NCI-H526 (cell line): ENCODE measurements around the gene EME1.
"Not testable (repeated sequence)": the region's sequence is repeated elsewhere in the genome, so short reads cannot be mapped to it uniquely, and the experiment has no call there.

Source experiments
- DNase-seq, 2 experiments: peaks; one replicate each; lab custom pipeline; 2025; lab: John Stamatoyannopoulos, UW

The EME1 gene

DNA sequence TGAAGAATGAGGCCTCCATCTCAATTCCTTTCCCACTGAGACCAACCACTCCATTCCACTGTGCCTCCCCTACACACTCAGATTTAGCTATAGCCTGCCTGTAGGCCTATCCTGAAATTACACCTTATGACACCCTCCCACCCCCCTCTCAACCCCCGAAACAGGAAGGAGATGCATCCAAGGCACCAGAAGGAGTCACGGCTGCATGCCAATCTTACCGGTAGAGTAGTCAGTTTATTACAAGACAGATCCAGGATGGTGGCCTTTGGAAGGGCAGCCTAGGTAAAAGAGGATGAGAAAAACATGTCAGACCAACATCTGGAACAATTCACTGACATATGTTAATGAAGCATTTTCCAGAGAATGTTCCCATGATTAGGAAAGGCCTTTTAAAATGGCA, 21.7 kb downstream of the EME1 start:
- DNase-seq = no peak

DNA sequence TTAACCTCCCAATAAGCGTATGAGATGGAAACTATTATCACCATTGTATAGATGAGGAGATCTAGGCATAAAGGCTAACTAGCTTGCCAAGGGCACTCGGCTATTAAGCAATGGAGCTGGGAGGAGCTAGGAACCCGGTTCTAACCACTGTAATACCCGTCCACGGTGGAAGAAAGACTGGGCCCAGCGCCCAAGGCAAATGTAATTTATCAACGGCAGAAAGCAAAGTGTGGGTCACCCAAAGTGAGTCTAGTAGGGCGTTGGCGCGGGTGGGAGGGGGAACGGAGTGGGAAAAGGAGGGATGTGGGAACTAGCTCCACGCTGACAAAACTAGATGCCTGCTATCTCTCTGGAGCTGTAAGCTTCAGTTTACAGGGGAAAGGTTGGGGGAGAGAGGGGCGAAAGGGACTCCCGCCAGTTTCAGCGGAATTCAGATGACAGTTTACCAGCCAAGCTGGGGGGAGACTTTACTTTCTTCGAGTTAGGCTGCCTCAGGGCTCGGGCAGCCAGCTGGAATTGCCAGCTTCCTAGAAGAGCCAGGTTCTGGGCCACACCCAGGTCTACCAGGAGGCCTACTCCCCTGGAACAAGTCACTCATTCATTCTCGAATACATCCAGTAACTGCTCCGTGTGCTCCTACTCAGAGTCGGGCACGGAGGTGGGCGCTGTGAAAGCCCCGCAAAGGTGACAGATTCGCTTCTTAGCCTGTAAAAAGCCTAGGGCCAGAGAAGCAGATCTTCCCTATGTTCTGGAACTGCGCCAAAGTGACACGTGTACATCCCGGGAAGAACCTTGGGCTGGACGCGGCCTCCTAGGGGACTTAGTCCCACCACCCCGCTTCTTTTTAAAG, 23.5 kb downstream of the EME1 start:
- DNase-seq = peak; percentile 26 to 40

DNA sequence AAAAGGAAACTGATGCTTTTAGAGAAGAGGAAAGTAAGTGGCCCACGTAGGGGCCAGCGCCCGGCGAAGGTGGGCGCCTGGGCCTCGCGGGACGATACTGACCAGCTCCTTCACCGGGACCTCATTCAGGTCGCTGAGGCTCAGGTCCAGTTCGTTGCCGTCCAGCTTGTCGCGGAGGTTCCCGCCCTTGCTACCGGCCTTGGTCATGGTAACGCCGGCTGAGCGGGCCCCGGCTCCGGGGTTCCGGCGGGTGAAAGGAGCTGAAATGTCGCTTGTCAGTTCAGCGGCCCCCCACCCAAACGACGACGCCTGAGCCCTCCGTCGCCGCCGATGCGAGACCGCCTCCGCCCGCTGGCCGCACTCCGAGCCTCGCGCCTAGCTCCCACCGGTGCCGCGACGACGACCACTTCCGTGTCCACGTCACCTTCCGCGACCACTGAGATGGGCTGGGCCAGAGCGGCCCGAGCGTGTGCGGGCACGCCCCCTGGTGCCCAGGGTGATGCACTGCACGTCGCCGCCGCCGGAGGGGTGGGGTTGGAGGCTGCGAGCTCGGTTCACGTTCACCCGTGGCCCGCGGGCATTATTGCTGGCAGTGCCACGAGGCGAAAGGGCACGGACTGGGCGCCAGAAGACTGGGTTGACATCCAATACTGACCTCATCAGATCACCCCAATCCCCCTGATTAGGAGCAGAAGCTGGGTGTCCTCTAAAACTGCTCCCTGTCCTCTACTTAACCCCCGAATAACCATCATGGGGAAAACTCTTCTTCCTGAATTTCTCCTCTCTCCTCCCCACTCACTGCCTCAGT, 24.3 kb downstream of the EME1 start, which contains the start of gene LRRC59:
Gene LRRC59 (minus strand): TSS at position 413 of the 808 bp plus-strand sequence. CDS start 206 bp downstream, at position 207.
- DNase-seq = peak; percentile 62 to 89

DNA sequence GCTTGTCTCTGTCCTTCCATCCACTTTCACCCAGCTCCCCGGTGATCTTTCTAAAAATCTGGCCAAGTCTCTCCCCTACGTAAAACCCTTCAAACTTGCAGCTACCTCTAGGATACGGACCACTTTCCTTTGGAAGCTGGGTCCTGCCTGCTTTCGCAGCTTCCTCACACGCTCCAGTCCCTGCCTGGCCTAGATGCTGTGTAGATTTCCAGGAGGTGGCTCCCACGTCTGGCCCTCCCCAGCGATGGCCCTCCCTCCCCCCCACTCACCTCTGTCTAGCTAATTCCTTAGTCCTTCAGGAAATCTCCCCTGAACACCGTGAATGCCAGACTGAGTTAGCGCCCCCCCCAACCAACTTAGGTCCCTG, 24.9 kb downstream of the EME1 start:
- DNase-seq = peak; percentile 37 to 45

DNA sequence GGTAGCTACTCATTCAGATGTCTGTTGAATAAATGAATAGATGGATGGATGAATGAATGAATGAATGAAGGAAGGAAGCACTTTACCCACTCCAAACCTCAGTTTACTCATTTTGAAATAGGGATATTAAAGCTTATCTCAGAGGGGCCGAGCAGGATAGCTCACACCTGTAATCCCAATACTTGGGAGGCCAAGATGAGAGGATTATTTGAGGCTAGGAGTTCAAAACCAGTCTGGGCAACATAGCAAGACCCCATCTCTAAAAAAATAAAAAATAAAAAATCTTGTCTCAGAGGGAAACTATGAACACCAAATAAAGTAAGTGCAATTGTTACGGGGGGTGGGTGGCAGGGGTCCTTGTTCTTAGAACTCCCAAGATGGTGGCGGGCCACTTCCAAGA, 25.6 kb downstream of the EME1 start:
- not testable (repeated sequence) for DNase-seq

DNA sequence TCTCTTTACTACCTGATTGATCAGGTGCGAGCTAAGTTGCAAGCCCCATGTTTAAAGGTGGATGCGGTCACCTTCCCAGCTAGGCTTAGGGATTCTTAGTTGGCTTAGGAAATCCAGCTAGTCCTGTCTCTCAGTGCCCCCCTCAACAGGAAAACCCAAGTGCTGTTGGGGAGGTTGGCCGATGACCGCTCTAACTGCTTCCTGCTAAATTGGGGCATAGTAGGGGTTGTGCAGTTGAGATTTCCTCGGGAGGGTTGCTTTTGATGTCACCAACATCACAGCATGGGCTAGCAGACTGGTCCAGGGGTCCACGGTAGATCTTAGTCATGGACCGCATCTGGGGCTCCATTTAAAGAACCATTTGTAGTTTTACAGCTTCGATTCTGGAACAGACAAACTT, 26.6 kb downstream of the EME1 start:
- DNase-seq = not testable (repeated sequence)

DNA sequence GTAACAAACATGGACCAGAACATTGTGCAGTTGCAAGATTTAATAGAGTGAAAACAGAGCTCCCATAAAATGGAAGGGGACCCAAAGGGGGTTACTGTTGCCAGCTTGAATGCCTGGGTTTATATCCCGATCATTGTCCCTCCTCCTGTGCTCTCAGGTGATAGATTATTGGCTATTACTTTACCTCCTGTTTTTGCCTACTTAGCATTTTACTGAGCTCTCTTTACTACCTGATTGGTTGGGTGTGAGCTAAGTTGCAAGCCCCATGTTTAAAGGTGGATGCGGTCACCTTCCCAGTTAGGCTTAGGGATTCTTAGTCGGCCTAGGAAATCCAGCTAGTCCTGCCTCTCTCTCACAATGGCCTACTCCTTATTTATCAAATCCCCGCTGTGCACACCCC, 32.3 kb downstream of the EME1 start:
- DNase-seq = not testable (repeated sequence)

DNA sequence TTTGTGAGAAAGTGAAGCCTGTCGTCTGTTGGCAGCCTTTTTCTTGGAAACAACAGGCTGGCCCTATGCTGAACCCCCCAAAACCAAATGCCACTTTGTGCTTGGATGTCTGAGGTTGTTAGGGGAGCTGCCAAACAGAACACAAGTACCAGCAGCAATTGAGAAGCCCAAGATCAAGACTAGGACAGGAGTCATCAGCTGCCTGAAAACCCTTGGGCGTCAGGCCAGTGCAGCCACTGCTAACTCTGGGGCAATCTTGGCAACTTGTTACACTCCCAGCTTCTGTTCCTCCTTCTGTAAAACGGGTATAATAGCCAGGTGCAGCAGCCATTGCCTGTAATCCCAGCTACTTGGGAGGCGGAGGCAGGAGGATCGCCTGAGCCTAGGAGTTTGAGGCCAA, 33.5 kb downstream of the EME1 start:
- no peak for DNase-seq

DNA sequence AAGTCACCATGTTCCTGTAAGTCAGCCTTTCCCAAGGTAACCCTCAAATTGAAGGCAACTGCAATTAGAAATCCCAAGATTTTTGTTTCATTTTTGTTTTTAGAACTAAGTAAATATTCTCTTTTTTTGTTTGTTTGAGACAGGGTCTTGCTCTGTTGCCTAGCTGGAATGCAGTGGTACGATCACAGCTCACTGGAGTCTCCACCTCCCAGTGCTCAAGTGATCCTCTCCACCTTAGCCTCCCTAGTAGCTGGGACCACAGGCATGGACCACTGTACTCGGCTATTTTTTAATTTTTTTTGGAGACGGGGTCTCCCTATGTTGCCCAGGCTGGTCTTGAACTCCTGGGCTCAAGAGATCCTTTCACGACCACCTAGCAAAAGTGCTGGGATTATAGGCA, 34.9 kb downstream of the EME1 start:
- no peak for DNase-seq

DNA sequence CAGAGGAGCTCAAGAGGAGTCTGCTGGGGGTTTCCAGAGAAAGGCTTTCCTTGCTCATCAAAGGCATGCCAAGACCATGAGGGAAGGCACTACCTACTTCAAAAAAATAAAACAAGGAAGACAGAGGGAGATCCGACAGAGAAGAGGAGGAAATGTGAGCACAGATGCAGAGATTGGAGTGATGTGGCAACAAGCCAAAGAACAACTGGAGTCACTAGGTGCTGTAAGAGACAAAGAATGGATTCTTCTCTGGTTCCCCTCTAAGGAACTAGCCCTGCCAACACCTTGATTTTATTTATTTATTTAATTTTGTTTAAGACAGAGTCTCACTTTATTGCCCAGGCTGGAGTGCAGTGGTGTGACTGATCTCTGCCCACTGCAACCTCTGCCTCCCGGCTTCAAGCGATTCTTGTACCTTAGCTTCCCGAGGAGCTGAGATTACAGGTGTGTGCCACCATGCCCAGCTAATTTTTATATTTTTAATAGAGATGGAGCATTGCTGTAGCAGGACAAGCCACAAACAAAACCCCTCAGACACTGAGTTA, 39.2 kb downstream of the EME1 start:
- no peak for DNase-seq

DNA sequence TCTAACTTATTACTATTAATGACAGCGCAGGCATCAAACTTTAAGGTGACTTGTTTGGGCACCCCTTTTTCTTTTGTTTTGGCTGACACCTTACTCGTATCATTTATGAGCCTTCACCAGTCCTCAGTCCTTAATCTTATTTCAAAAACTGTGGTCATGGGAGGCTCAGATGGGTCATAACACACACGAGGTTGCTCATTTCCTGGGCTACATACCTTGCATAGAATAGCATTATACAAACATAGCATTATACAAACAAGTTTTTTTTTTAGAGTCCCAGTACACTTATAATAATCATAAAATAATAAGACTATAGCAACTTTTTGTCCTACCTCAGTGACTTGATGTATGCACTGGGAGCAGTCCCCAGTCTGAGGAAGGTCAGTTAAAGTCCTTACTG, 41.8 kb downstream of the EME1 start:
- DNase-seq = no peak

DNA sequence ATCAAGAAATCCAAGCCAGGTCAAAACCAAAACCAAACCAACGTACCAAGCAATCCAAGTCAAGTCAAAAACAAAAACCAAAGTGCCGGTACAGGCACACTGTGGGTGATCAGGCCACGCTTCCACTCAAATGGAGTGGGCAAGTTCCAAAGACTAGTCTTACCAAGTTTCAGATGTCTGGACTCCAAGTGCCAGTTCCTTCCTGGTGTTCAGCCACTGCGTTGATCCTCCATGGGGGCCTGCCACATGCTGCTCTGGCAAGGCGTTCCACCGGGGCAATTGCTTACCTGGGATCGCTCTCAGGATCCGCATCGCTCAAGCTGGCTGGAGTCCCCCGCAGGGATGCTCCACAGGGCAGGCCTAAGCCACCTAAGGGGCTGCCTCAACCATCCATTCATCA, 46.5 kb downstream of the EME1 start:
- not testable (repeated sequence) for DNase-seq

DNA sequence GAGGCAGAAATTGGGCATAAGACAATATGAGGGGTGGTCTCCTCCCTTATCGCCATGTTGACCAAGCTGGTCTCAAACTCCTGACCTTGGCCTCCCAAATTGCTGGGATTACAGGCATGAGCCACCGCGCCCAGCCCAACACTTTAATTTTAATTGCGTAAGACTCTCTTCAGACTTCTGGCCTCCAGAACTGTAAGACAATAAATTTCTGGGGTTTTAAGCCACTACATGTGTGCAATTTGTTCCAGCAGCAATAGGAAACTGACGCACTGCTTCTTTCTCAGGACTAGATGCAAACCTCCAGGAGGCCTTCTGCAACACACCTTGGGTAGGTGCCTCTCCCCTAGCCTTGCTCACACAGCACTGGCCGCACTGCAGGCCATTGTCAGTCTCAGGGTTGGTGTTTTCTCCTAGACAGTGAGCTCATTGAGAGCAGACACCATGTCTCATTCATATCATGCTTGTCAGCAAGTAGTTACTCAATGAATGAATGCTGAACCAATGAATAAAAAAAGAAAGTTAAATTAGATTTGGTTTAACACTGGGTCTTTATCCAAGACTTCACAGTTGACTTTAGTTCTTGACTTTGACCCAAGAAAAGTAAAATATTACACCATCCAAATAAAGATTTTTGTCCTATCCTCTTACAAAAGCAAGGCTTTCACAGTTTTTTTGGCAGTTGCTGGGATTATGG, 47.5 kb downstream of the EME1 start:
- no peak for DNase-seq

DNA sequence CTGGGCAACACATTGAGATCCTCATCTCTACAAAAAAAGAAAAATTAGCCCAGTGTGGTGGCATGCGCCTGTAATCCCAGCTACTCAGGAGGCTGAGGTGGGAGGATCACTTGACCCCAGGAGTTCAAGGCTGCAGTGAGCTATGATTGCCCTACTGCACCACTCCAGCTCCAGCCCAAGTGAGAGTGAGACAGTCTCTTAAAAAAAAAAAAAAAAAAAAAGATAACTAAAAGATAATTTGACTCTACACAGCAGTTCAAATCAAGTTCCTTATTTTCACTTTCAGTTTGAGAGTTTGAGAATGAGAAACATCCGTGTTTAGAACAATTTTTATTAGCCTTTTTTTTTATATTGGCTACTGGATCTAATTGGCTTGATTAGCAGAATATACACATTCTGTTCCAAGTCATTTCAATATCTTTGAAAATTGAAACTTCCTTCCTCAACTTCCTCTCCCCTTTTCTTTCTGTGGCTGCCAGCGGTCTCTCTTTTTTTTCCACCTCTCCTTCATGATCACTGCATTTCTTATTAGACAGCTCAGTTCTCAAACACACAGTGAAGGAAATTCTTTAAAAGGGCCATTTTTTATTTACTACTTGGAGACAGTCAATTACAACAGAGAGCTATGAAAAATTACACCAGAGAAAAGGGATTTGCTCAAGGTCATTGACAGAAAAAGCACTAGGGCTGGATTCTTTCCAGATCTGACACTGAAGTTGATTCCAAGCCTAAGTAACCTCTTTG, 48.5 kb downstream of the EME1 start:
- DNase-seq = no peak

DNA sequence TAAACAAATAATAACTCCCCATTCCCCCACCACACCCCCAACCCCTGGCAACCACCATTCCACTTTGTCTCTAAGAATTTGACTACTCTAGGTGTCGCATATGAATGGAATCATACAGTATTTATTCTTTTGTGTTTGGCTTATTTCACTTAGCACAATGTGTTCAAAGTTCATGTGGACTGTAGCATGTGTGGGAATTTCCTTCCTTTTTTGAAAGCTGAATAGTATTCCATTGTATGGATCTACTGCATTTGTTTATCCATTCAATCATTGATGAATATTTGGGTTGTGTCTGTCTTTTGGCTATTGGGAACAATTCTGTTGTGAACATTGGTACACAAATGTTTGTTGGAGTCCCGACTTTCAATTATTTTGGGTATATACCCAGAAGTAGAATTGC, 49.7 kb downstream of the EME1 start:
- DNase-seq = no peak

DNA sequence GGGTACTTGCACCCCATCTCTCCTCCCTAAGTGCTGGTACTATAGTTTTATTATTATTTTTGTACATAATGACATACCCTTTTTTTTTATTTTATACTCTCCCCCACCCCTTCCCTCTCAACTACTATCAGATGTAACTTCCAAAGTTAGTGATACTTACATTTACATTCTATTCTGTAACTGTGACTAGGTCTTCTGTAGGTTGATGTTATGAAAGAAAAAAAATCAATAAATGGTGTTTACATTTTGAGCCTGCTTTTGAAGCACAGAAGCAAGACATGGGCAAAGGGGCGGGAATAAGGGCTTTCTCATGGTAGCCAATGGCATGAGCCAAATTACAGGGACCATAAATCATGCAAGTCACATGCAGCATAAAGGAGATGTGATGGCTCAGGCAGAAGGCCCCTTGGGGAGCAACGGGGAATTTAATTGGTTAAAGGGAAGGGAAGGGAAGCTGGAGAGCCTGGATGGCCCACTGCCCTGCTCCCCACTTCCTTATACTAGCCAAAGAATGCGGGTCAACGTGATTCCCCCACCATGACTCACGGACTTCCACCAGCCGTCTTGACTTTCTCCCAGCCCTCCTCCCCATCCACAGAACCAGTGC, 50.6 kb downstream of the EME1 start:
- no peak for DNase-seq

DNA sequence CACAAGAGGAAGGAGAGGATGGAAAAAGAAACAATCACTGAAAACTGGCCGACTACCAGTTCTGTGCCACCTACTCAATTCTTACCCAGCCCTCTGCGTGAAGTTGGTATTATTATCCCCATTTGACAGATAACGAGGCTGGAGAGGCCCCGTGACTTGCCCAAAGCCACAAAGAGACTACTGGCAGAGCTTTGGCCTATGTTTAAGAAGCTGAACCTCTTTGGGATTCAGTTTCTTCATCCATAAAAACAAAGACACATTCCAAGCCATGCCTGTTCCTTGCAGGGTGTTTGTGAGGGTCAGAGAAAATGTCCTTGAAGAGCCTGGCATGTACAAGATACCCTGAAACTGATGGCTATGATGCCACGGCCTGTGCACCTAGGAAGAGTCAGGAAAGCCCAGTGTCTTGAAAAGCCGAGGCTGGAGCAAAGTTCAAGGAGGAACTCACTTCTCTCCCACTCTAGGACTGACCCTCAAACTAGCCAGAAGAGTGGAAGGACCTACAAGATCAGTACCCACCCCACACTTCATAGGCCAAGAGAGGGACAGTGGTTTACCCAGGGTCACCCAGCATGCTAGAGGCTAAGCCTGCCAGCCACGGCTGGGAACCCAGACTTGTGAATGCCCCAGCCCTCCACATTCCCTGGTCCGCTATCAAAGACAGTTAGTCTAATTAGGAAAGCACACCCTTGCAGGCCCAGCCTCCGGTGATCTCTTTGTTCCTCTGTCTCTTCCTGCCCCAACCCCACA, 51.4 kb downstream of the EME1 start:
- DNase-seq = no peak

DNA sequence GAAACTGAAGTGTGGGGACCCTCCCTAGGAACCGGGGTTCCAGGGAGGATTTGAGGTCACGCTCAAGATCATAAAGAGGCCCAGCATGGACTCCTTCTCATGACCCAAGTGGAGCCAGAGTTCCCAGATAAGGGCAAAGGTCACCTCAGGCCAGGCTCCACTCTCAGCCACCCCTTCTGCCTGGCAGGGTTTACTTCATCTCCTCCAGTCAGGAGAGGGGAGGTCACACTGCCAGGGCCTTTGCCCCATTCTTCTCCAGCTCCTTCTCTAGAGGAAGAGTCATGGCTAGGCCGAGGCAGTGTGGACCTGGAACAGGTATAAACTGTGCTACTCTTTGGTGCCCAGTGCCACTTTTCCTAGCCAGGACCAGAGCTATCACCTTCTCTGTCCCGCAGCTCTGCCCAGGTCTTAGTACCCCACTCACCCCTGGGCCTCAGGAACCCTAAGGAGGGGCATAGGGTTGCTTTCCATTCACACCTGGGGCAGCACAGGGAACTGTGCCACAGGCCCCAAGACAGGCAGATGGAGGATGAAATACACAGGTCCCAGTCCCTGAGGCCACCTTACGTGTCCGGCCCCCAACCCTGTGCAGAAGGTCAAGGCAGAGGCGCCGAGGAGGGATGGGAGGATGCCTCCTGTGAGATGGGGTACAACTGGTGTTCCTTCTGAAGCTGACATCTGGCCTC, 52.1 kb downstream of the EME1 start:
- DNase-seq = no peak

DNA sequence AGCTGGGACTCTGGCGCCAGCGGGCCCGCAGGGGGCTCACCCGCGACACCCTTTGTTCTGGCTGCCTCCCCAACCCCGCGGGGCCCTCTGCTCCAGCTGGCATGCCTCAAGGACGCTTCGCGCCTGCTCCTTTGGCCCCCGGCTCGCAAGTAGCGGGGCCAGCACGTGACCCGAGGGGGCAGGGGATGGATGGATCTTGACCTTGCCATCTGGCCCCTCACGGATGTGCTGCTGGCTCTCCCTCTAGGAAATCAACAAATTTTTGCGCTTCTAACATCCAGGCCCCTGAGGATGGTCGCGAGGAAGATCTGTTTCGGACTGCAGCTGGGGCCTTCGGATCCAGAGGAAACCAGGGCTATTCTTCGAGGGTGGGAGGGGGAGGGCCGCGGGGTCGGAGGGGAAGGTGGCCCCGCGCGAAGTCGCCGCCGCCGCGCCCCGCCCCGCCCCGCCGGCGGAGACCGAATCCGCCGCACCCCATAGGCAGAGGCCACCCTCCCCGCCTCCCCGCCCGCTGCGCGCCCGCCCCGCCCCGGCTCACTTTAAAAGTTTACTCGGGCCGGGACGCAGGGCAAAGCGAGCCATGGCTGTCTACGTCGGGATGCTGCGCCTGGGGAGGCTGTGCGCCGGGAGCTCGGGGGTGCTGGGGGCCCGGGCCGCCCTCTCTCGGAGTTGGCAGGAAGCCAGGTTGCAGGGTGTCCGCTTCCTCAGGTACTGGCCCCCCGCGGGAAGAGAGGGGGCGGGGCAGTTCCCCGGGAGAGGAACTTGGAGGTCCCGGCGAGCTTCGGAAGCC, 52.8 kb downstream of the EME1 start, which contains the start of gene ACSF2:
Gene ACSF2 (plus strand): TSS at position 537 of the 790 bp plus-strand sequence. CDS start 44 bp downstream, at position 581.
- DNase-seq = peak in 1 of 2 experiments; percentile 62
